ENCODE results near the gene GATAD2A. TPM values are rescaled to one million over a fixed set of nuclear protein-coding genes. Genes with fewer than 3 reads are reported as not detected.

GATAD2A gene
- total RNA-seq, 1 donor from 2014 or later: 84.0 TPM

GRCh38 chr19:19515642-19516519, 110.4 kb downstream of the GATAD2A start, which contains the start of gene NDUFA13:
NDUFA13 (plus strand) TSS chr19:19516225; CDS start chr19:19516239, 14 bp downstream.
- H3K4me3 ChIP-seq: peak within 1 kb of the TSS; percentile 85
- ATAC-seq (peak; percentile 96 to 97), DNase-seq (peak; percentile 92)
- TF ChIP-seq, protein P1, sequence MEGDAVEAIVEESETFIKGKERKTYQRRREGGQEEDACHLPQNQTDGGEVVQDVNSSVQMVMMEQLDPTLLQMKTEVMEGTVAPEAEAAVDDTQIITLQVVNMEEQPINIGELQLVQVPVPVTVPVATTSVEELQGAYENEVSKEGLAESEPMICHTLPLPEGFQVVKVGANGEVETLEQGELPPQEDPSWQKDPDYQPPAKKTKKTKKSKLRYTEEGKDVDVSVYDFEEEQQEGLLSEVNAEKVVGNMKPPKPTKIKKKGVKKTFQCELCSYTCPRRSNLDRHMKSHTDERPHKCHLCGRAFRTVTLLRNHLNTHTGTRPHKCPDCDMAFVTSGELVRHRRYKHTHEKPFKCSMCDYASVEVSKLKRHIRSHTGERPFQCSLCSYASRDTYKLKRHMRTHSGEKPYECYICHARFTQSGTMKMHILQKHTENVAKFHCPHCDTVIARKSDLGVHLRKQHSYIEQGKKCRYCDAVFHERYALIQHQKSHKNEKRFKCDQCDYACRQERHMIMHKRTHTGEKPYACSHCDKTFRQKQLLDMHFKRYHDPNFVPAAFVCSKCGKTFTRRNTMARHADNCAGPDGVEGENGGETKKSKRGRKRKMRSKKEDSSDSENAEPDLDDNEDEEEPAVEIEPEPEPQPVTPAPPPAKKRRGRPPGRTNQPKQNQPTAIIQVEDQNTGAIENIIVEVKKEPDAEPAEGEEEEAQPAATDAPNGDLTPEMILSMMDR (IDR thresholded peaks at IDR 0.05): no peak
- H3K4me1 ChIP-seq: peaks cover 23% of the 10 kb centered on the region
- H3K27ac ChIP-seq: peak within 1 kb of the TSS; percentile 91
- no peaks in the 10 kb centered on the region for H3K27me3 ChIP-seq (ENCODE audit: low read depth)
- intact Hi-C loops (cut with DNase I): no loop called here
- peaks cover 16% of the 10 kb centered on the region for H3K36me3 ChIP-seq
- no peaks in the 10 kb centered on the region for H3K9me3 ChIP-seq

GRCh38 chr19:19517235-19517619, 111.8 kb downstream of the GATAD2A start:
- TF ChIP-seq, protein P1 (IDR thresholded peaks at IDR 0.05): no peak
- ATAC-seq (no peak), DNase-seq (no peak)
- no peaks in the 10 kb centered on the region for H3K9me3 ChIP-seq
- H3K4me1 ChIP-seq: peaks cover 23% of the 10 kb centered on the region
- intact Hi-C loops (cut with DNase I): no loop called here
- no peak overlapping the region for H3K27ac ChIP-seq
- H3K27me3 ChIP-seq (ENCODE audit: low read depth): no peaks in the 10 kb centered on the region
- peak overlapping the region; percentile 85 for H3K4me3 ChIP-seq
- H3K36me3 ChIP-seq: peaks cover 23% of the 10 kb centered on the region

DNA sequence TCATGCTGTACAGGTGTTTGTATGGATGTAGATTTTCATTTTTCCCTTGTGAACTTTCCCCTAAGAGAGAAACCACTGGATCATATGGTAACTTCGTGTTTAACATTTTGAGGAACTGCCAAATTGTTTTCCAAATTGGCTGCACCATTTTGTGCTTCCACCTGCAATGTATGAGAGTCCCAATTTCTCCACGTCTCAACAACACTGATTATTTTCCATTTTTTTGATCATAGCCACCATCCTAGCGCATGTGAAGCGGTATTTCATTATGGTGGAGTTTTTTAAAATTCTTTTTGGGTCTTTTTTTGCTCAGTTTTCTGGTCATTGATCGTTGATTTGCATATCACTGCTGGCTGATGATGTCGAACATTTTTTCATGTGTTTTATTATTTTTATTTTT, 115.5 kb downstream of the GATAD2A start:
- DNase-seq (no peak), ATAC-seq (no peak)
- Histone ChIP-seq H3K9me3 (no peaks in the 10 kb centered on the region), H3K27me3 (ENCODE audit: low read depth) (no peaks in the 10 kb centered on the region), H3K36me3 (peaks cover 45% of the 10 kb centered on the region), H3K4me1 (peaks cover 15% of the 10 kb centered on the region), H3K4me3 (no peak overlapping the region), H3K27ac (no peak overlapping the region)
- TF ChIP-seq, protein P1 (IDR thresholded peaks at IDR 0.05): no peak
- intact Hi-C loops (cut with DNase I): no loop called here

GRCh38 chr19:19523177-19523576, 117.7 kb downstream of the GATAD2A start:
- no peak for DNase-seq
- ATAC-seq: no peak
- no peak overlapping the region for H3K27ac ChIP-seq
- no peaks in the 10 kb centered on the region for H3K4me1 ChIP-seq
- no peaks in the 10 kb centered on the region for H3K9me3 ChIP-seq
- no peak overlapping the region for H3K4me3 ChIP-seq
- no peaks in the 10 kb centered on the region for H3K27me3 ChIP-seq (ENCODE audit: low read depth)
- peaks cover 66% of the 10 kb centered on the region for H3K36me3 ChIP-seq
- TF ChIP-seq, protein P1 (IDR thresholded peaks at IDR 0.05): no peak
- intact Hi-C loops (cut with DNase I): no loop called here

- no peak overlapping the region for H3K27ac ChIP-seq
- H3K9me3 ChIP-seq: no peaks in the 10 kb centered on the region
- peaks cover 70% of the 10 kb centered on the region for H3K36me3 ChIP-seq
- TF ChIP-seq, protein P1 (IDR thresholded peaks at IDR 0.05): no peak
- no peak overlapping the region for H3K4me3 ChIP-seq
- DNase-seq: no peak
- no peak for ATAC-seq
- H3K4me1 ChIP-seq: no peaks in the 10 kb centered on the region
- intact Hi-C loops (cut with DNase I): no loop called here
- H3K27me3 ChIP-seq (ENCODE audit: low read depth): no peaks in the 10 kb centered on the region
Observed at GRCh38 chr19:19524053-19524452, 118.6 kb downstream of the GATAD2A start.
